Ishikawa (cell line): ENCODE data around the gene XXYLT1.
A peak's percentile ranks its signal among the peaks of the same experiment; 100 is the strongest.

Source experiments
- CEBPB ChIP-seq: IDR thresholded peaks from 2 replicates; pipeline ENCODE4 v1.6.1; 2012
- CREB1 ChIP-seq: IDR thresholded peaks from 2 replicates; pipeline ENCODE4 v1.6.1; 2012; ENCODE audit warnings: low read depth
- EGR1 ChIP-seq: IDR thresholded peaks from 2 replicates; pipeline ENCODE4 v1.6.1; 2012
- EP300 ChIP-seq: IDR thresholded peaks from 2 replicates; pipeline ENCODE4 v1.6.1; 2012; ENCODE audit warnings: borderline replicate concordance
- FOXM1 ChIP-seq: IDR thresholded peaks from 2 replicates; pipeline ENCODE4 v1.6.1; 2012; ENCODE audit warnings: low read depth, borderline replicate concordance
- NFIC ChIP-seq: IDR thresholded peaks from 2 replicates; pipeline ENCODE4 v1.6.1; 2012
- RAD21 ChIP-seq: IDR thresholded peaks from 2 replicates; pipeline ENCODE4 v1.6.1; 2012; ENCODE audit warnings: low read depth
- TAF1 ChIP-seq: IDR thresholded peaks from 2 replicates; pipeline ENCODE4 v1.6.1; 2012; ENCODE audit warnings: low read depth, mild to moderate bottlenecking
- TCF12 ChIP-seq: IDR thresholded peaks from 2 replicates; pipeline ENCODE4 v1.6.1; 2012; ENCODE audit warnings: low read depth
- TEAD4 ChIP-seq: IDR thresholded peaks from 2 replicates; pipeline ENCODE4 v1.6.1; 2012
- YY1 ChIP-seq: IDR thresholded peaks from 2 replicates; pipeline ENCODE4 v1.6.1; 2012; ENCODE audit warnings: low read depth
- ZBTB7A ChIP-seq: IDR thresholded peaks from 2 replicates; pipeline ENCODE4 v1.6.1; 2012; ENCODE audit warnings: low read depth
- TF ChIP-seq, protein P1 (sequence below): IDR thresholded peaks from 2 replicates; pipeline ENCODE4 v1.6.1; 2012
- TF ChIP-seq, protein P2 (sequence below): IDR thresholded peaks from 2 replicates; pipeline ENCODE4 v1.6.1; 2012; ENCODE audit warnings: low read depth, mild to moderate bottlenecking
- TF ChIP-seq, protein P3 (sequence below): IDR thresholded peaks from 2 replicates; pipeline ENCODE4 v1.6.1; 2012

XXYLT1 gene

DNA sequence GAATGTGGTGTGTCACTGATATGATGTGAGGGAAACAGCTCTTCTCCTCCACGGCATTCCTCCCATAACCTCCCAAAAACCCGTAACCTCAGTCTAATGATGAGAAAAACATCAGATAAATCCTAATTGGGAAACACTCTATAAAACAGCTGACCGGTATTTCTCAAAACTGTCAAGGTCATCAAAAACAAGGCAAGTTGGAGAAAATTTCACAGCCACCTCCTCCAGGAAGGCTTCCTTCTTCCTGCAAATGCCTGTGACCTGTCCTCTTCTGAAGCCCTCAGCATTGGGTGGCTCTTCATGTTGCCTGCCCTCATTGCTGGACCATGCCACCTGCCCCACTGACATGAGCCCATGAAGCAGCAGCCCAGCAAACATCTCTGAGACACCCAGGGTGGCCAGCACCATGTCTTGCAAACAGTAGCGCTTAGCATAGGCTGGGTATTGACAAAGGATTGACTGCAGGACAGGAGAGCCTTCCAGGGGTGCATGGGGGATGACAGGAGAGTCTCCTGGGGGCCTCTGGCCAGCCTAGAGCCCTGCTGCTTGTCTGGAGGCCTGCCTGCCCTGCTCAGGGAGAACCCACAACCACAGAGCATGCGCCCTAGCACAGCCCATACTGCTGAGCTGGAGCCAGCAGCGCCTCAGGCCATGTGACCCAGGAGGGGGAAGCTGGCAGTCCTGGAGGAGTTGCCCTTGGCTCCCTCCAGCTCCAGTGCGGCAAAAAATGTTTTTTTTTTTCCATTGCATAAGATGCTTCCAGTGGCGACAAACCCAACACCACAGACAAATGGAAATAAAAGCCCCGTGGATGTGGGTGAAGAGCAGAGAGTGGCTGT, 49.7 kb downstream of the XXYLT1 start:
- TF ChIP-seq, protein P1, sequence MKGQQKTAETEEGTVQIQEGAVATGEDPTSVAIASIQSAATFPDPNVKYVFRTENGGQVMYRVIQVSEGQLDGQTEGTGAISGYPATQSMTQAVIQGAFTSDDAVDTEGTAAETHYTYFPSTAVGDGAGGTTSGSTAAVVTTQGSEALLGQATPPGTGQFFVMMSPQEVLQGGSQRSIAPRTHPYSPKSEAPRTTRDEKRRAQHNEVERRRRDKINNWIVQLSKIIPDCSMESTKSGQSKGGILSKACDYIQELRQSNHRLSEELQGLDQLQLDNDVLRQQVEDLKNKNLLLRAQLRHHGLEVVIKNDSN, result peak; percentile 63
- TF ChIP-seq CEBPB, result no peak

DNA sequence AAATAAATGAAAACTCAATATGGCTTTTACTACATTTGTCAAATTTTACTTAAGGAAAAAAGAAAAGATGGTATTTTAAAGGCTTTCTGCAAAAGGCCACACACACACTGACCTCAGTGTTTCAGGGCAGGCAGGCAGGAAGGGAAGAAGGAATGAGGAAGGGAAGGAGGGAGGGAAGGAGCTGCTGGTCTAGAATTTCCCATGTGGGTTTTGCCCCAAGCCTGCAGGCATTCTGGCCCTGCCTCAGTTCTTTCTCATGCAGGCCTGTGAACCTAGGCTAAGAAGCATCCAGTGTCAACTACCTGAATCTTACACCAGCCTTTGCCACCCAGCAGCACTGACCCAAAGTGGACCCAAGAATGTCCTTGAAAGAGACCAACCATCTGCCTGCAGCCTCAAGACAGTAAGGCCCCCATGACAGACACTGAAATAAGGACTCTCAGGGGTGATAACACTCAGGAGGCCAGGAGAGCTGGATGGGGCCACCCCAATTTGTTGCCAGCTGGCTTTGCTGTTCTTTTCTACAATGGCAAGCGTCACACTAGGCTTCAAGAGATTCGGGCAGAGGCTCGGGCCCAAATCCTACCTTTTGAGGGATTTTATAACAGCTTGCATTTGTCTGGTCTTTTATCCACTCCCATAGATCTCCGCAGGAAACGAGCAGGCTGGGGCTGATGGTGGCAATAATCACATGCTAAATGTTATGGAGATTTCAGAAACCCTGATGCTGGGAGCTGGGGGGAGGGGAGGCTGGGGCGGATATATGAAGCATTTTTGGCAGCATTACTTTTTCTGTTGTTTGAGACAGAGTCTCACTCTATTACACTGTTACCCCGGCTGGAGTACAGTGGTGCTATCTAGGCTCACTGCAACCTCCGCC, 51.4 kb downstream of the XXYLT1 start:
- TF ChIP-seq EGR1, result no peak
- TF ChIP-seq EP300, result no peak
- TF ChIP-seq TCF12, result no peak
- TF ChIP-seq TEAD4, result no peak
- no peak for TF ChIP-seq FOXM1
- TF ChIP-seq, protein P2, sequence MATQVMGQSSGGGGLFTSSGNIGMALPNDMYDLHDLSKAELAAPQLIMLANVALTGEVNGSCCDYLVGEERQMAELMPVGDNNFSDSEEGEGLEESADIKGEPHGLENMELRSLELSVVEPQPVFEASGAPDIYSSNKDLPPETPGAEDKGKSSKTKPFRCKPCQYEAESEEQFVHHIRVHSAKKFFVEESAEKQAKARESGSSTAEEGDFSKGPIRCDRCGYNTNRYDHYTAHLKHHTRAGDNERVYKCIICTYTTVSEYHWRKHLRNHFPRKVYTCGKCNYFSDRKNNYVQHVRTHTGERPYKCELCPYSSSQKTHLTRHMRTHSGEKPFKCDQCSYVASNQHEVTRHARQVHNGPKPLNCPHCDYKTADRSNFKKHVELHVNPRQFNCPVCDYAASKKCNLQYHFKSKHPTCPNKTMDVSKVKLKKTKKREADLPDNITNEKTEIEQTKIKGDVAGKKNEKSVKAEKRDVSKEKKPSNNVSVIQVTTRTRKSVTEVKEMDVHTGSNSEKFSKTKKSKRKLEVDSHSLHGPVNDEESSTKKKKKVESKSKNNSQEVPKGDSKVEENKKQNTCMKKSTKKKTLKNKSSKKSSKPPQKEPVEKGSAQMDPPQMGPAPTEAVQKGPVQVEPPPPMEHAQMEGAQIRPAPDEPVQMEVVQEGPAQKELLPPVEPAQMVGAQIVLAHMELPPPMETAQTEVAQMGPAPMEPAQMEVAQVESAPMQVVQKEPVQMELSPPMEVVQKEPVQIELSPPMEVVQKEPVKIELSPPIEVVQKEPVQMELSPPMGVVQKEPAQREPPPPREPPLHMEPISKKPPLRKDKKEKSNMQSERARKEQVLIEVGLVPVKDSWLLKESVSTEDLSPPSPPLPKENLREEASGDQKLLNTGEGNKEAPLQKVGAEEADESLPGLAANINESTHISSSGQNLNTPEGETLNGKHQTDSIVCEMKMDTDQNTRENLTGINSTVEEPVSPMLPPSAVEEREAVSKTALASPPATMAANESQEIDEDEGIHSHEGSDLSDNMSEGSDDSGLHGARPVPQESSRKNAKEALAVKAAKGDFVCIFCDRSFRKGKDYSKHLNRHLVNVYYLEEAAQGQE, result no peak
- TF ChIP-seq, protein P1, result no peak
- no peak for TF ChIP-seq YY1
- no peak for TF ChIP-seq CREB1
- no peak for TF ChIP-seq ZBTB7A
- no peak for TF ChIP-seq NFIC
- TF ChIP-seq, protein P3, sequence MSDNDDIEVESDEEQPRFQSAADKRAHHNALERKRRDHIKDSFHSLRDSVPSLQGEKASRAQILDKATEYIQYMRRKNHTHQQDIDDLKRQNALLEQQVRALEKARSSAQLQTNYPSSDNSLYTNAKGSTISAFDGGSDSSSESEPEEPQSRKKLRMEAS, result no peak
- no peak for TF ChIP-seq CEBPB
- TF ChIP-seq RAD21, result no peak

GRCh38 chr3:195214381-195214780, 56.6 kb downstream of the XXYLT1 start:
- TF ChIP-seq, protein P3, result no peak
- no peak for TF ChIP-seq TCF12
- TF ChIP-seq, protein P1, result no peak
- no peak for TF ChIP-seq YY1
- TF ChIP-seq EGR1, result no peak
- TF ChIP-seq TAF1, result no peak
- TF ChIP-seq CEBPB, result no peak
- TF ChIP-seq NFIC, result no peak
- TF ChIP-seq FOXM1, result no peak
- TF ChIP-seq TEAD4, result no peak
- TF ChIP-seq EP300, result no peak
- TF ChIP-seq CREB1, result no peak

DNA sequence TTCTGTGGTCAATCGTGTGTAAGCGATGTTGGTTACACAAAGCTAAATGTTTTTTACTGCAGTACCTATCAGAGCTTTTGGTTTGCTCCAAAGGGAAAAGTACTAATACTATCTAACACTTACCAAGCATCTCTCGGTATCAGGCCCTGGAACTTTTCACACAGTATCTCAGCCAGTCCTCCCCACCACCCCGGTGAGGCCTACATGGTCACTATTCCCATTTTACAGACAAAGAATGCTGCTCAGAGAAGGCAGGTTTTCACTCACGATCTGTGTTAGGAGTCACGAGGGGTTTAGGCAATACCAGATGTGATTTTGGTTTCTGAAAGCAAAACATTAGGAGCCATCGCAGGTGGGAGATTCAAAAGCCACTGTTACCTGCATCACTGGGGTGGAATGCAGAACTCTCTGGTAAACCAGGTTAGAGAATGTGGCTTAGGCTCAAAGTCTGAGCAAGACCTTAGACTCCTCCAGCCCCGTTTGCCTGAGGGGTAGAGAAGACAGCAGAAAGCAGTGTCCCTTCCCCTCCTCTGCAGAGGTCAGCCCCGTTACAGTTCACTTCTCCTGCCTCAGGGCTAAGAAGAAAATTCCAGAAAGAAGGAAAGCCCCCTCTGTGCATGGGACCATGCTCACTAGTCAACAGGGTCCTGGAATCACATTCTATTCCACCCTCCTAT, 57.2 kb downstream of the XXYLT1 start:
- no peak for TF ChIP-seq YY1
- TF ChIP-seq FOXM1, result no peak
- TF ChIP-seq EP300, result no peak
- TF ChIP-seq CREB1, result no peak
- TF ChIP-seq NFIC, result no peak
- TF ChIP-seq EGR1, result no peak
- TF ChIP-seq, protein P3, result no peak
- no peak for TF ChIP-seq CEBPB
- TF ChIP-seq, protein P2, result no peak
- TF ChIP-seq, protein P1, result no peak
- no peak for TF ChIP-seq RAD21
- TF ChIP-seq TCF12, result no peak
- TF ChIP-seq ZBTB7A, result no peak
- no peak for TF ChIP-seq TAF1
- TF ChIP-seq TEAD4, result no peak
